Fibroblast of lung (primary cell): ENCODE measurements around the gene VIPR2. TPM values are rescaled to one million over a fixed set of nuclear protein-coding genes. Genes with fewer than 3 reads are reported as not detected.

Source experiments
- DNase-seq, 2 donors: peaks; one replicate each; pipeline versions ENCODE4 v3.0.0 to v3.0.0-alpha.2; 2010; ENCODE audit warnings: low read depth in 2 of 2
- H2AFZ ChIP-seq: 2 replicates; pipeline ENCODE4 v1.5.1; 2012; ENCODE audit warnings: low read length, control low read depth, inconsistent platforms
- H3K27ac ChIP-seq: 2 replicates; pipeline ENCODE4 v1.5.1; 2011; ENCODE audit warnings: low read length, control low read depth; ENCODE audit not compliant: insufficient read depth
- H3K27me3 ChIP-seq: 2 replicates; pipeline ENCODE4 v1.5.1; 2011; ENCODE audit warnings: mild to moderate bottlenecking, low read length; ENCODE audit not compliant: control insufficient read depth, insufficient read depth
- H3K36me3 ChIP-seq: 2 replicates; pipeline ENCODE4 v1.5.1; 2011; ENCODE audit warnings: low read length; ENCODE audit not compliant: control insufficient read depth, insufficient read depth
- H3K4me1 ChIP-seq: 2 replicates; pipeline ENCODE4 v1.5.1; 2011; ENCODE audit warnings: low read length; ENCODE audit not compliant: control insufficient read depth, insufficient read depth; ENCODE audit errors: extremely low read depth
- H3K4me2 ChIP-seq: 2 replicates; pipeline ENCODE4 v1.5.1; 2011; ENCODE audit warnings: low read length, control low read depth; ENCODE audit not compliant: insufficient read depth; ENCODE audit errors: extremely low read depth
- H3K4me3 ChIP-seq, 4 experiments: fragments of 200-600 bp in 1 of 4; sonication (generic) in 1 of 4; replicated peaks in 1 of 4; 2 replicates each; pipeline ENCODE4 v1.5.1; 2011 to 2016; ENCODE audit warnings: low read length in 4 of 4, low read depth in 3 of 4, mild to moderate bottlenecking in 3 of 4, control low read depth in 2 of 4, inconsistent platforms in 1 of 4, mixed read lengths in 1 of 4; ENCODE audit not compliant: insufficient read depth in 1 of 4; ENCODE audit errors: control extremely low read depth in 1 of 4
- H3K79me2 ChIP-seq: 2 replicates; pipeline ENCODE4 v1.5.1; 2012; ENCODE audit warnings: mild to moderate bottlenecking, low read length, inconsistent platforms; ENCODE audit not compliant: control insufficient read depth, insufficient read depth
- H3K9ac ChIP-seq: 2 replicates; pipeline ENCODE4 v1.5.1; 2011; ENCODE audit warnings: mild to moderate bottlenecking, low read length, control low read depth; ENCODE audit not compliant: insufficient read depth
- H3K9me3 ChIP-seq: 2 replicates; pipeline ENCODE4 v1.5.1; 2012; ENCODE audit warnings: low read depth, low read length; ENCODE audit not compliant: control insufficient read depth, insufficient read depth
- H4K20me1 ChIP-seq: 2 replicates; pipeline ENCODE4 v1.5.1; 2011; ENCODE audit warnings: low read length; ENCODE audit not compliant: control insufficient read depth, insufficient read depth; ENCODE audit errors: extremely low read depth
- EZH2 ChIP-seq: IDR thresholded peaks from 2 replicates; pipeline ENCODE4 v1.5.1; 2012; ENCODE audit warnings: low read length, control low read depth, mild to moderate bottlenecking; ENCODE audit errors: missing control alignments
- polyA plus RNA-seq, 2 donors: library from polyadenylated mRNA; depleted of rRNA in 1 of 2; stranded (reverse) in 1 of 2; unstranded in 1 of 2; fragments of >200 nt; gene quantifications; 2 replicates each; pipeline ENCODE4 v1.2.1, GENCODE V29; 2011 to 2012; ENCODE audit warnings: missing spikeins in 1 of 2
- total RNA-seq: library from RNA; depleted of rRNA; stranded (reverse); fragments of >200 nt; gene quantifications from 2 replicates; pipeline ENCODE4 v1.2.1, GENCODE V29; 2014
- TF ChIP-seq, protein P1 (sequence below), 2 donors: IDR thresholded peaks in 1 of 2; conservative IDR thresholded peaks in 1 of 2; 1 replicate in 1 of 2; 2 replicates in 1 of 2; pipeline ENCODE4 v1.5.1; 2011 to 2012; ENCODE audit warnings: low read length in 2 of 2, control low read depth in 1 of 2, inconsistent platforms in 1 of 2, low read depth in 1 of 2, mild to moderate bottlenecking in 1 of 2

Gene VIPR2
- total and polyA plus RNA-seq, 2 donors (not counting 1 experiment from before 2014, with no cell fraction given) = not detected

DNA sequence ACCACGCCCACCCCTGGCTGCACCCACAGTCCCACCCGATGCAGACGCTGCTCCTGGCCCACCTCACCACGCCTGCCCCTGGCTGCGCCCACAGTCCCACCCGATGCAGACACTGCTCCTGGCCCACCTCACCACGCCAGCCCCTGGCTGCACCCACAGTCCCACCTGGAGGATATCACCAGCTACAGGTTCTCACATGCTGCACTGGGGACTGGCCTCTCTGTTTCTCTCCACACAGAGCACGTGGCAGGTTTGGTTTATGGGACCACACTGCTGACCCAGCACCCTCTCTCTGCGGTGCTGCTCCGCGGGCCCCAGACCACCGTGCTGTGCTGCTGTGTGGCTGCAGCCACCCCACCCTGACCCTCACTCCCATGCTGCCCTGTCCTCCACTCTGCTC is 120.9 kb downstream of the VIPR2 start:
- Histone ChIP-seq H3K4me3 (no peak overlapping the region), H3K9ac (no peak overlapping the region), H3K79me2 (no peaks in the 10 kb centered on the region), H4K20me1 (no peaks in the 10 kb centered on the region), H3K27ac (no peak overlapping the region), H3K36me3 (no peaks in the 10 kb centered on the region), H3K4me1 (no peaks in the 10 kb centered on the region), H3K27me3 (no peaks in the 10 kb centered on the region), H2AFZ (no peak overlapping the region), H3K4me2 (no peak overlapping the region), H3K9me3 (no peaks in the 10 kb centered on the region)
- TF ChIP-seq EZH2 = no peak
- TF ChIP-seq, protein P1, sequence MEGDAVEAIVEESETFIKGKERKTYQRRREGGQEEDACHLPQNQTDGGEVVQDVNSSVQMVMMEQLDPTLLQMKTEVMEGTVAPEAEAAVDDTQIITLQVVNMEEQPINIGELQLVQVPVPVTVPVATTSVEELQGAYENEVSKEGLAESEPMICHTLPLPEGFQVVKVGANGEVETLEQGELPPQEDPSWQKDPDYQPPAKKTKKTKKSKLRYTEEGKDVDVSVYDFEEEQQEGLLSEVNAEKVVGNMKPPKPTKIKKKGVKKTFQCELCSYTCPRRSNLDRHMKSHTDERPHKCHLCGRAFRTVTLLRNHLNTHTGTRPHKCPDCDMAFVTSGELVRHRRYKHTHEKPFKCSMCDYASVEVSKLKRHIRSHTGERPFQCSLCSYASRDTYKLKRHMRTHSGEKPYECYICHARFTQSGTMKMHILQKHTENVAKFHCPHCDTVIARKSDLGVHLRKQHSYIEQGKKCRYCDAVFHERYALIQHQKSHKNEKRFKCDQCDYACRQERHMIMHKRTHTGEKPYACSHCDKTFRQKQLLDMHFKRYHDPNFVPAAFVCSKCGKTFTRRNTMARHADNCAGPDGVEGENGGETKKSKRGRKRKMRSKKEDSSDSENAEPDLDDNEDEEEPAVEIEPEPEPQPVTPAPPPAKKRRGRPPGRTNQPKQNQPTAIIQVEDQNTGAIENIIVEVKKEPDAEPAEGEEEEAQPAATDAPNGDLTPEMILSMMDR (conservative IDR thresholded peaks at IDR 0.05 in 1 of 2, IDR thresholded peaks at IDR 0.05 in 1 of 2; ENCODE audit: low read depth in 1 of 2, low read length in 2 of 2) = no peak
- no peak for DNase-seq

DNA sequence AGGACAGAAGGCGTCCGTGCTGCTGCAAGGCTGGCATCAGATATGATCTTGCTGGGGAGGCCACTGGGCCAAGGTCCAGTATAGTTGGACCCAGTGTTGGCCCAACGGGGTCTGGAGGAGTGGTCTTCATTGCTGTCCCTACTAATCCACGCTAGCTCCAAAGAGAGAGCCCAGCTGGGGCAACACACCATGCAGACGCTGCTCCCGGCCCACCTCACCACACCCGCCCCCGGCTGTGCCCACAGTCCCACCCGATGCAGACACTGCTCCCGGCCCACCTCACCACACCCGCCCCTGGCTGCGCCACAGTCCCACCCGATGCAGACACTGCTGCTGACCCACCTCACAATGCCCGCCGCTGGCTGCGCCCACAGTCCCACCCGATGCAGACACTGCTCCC is 121.5 kb downstream of the VIPR2 start:
- no peak for TF ChIP-seq EZH2
- TF ChIP-seq, protein P1 (conservative IDR thresholded peaks at IDR 0.05 in 1 of 2, IDR thresholded peaks at IDR 0.05 in 1 of 2; ENCODE audit: low read depth in 1 of 2, low read length in 2 of 2) = no peak
- no peaks in the 10 kb centered on the region for H3K27me3 ChIP-seq
- H3K36me3 ChIP-seq = no peaks in the 10 kb centered on the region
- no peak overlapping the region for H3K27ac ChIP-seq
- H3K4me3 ChIP-seq = no peak overlapping the region
- no peaks in the 10 kb centered on the region for H4K20me1 ChIP-seq
- DNase-seq = no peak
- no peaks in the 10 kb centered on the region for H3K79me2 ChIP-seq
- H3K9ac ChIP-seq = no peak overlapping the region
- no peak overlapping the region for H3K4me2 ChIP-seq
- H3K9me3 ChIP-seq = no peaks in the 10 kb centered on the region
- no peaks in the 10 kb centered on the region for H3K4me1 ChIP-seq
- no peak overlapping the region for H2AFZ ChIP-seq

DNA sequence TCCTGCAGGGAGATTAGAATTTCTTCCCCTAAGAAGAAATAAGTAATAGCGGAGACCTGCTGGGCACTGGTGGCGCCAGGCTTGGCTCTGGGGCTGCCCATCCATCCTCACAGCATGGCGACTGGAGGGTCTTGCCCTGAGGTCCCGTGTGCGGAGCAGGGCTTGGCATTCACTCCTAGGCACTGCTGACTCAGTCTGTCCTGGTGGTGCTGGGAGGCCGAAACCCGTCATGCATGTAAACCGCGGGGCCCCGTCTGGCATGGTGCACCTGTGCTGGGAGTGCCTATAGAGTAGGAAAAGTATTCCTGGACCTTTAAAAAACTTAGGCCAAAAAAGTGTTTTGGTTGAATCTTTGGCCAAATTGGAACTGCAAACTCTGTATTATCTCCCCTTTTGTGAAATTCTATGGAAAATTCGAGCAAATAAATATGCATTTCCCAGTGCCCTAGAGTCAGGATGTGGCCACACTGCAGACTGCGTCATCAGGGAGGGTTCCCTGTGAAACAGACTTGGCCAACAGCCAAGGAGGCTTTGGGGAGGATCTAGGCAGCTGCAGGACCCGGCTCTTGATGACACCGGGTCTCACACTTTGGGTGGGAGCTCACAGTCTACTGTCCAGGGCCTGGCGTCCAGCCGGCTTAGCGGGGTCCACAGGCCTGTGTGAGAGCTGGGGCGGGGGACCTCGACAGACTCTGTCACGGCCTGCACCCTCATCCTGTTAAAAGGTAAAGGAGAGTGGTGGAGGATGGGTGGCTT is 122.3 kb downstream of the VIPR2 start:
- no peak overlapping the region for H2AFZ ChIP-seq
- H3K9me3 ChIP-seq = no peaks in the 10 kb centered on the region
- H3K27ac ChIP-seq = no peak overlapping the region
- TF ChIP-seq EZH2 = no peak
- TF ChIP-seq, protein P1 (conservative IDR thresholded peaks at IDR 0.05 in 1 of 2, IDR thresholded peaks at IDR 0.05 in 1 of 2; ENCODE audit: low read depth in 1 of 2, low read length in 2 of 2) = no peak
- no peak overlapping the region for H3K4me2 ChIP-seq
- H3K27me3 ChIP-seq = no peaks in the 10 kb centered on the region
- no peaks in the 10 kb centered on the region for H3K36me3 ChIP-seq
- no peak overlapping the region for H3K9ac ChIP-seq
- no peaks in the 10 kb centered on the region for H4K20me1 ChIP-seq
- no peaks in the 10 kb centered on the region for H3K4me1 ChIP-seq
- no peaks in the 10 kb centered on the region for H3K79me2 ChIP-seq
- DNase-seq = no peak
- no peak overlapping the region for H3K4me3 ChIP-seq
